Thymus (tissue), 11 donors: ENCODE data around the gene STON2. TPM values are rescaled to one million over a fixed set of nuclear protein-coding genes. Genes with fewer than 3 reads are reported as not detected.

Experiments used
- DNase-seq, 9 donors: peaks; one replicate each; pipeline ENCODE4 v3.0.0-alpha.2; 2013; ENCODE audit warnings: low spot score in 9 of 9, low read depth in 6 of 9, missing footprints in 1 of 9
- H3K27ac ChIP-seq, 2 donors: one replicate each; pipeline ENCODE4 v1.5.1; 2013; ENCODE audit warnings: control low read depth in 1 of 2, low read depth in 1 of 2, low read length in 1 of 2, mild to moderate bottlenecking in 1 of 2, moderate library complexity in 1 of 2
- H3K27me3 ChIP-seq, 2 donors: one replicate each; pipeline ENCODE4 v1.5.1; 2013; ENCODE audit warnings: low read length in 1 of 2; ENCODE audit not compliant: control insufficient read depth in 2 of 2, insufficient read depth in 1 of 2
- H3K36me3 ChIP-seq, 2 donors: one replicate each; pipeline ENCODE4 v1.5.1; 2013; ENCODE audit warnings: low read length in 1 of 2, mild to moderate bottlenecking in 1 of 2, moderate library complexity in 1 of 2; ENCODE audit not compliant: control insufficient read depth in 2 of 2, insufficient read depth in 2 of 2
- H3K4me1 ChIP-seq, 2 donors: one replicate each; pipeline ENCODE4 v1.5.1; 2013; ENCODE audit warnings: low read length in 2 of 2; ENCODE audit not compliant: control insufficient read depth in 2 of 2, insufficient read depth in 2 of 2
- H3K4me3 ChIP-seq, 2 donors: one replicate each; pipeline ENCODE4 v1.5.1; 2013; ENCODE audit warnings: low read length in 2 of 2, control low read depth in 1 of 2, mild to moderate bottlenecking in 1 of 2
- H3K9me3 ChIP-seq, 2 donors: one replicate each; pipeline ENCODE4 v1.5.1; 2013; ENCODE audit warnings: low read length in 1 of 2, mild to moderate bottlenecking in 1 of 2; ENCODE audit not compliant: control insufficient read depth in 2 of 2, insufficient read depth in 1 of 2
- WGBS: extraction: QIAGEN DNeasy Blood & Tissue Kit; methylation state at CpG from one replicate; pipeline ENCODE4 v1.1.7; 2013; 5-methylcytosine and 5-hydroxymethylcytosine counted together
- polyA plus RNA-seq: library from polyadenylated mRNA; stranded (reverse); fragments of 200-250 nt; gene quantifications from one replicate; pipeline ENCODE4 v1.2.3, GENCODE V29; 2013
- total RNA-seq: library from RNA; stranded (reverse); fragments of 120-200 nt; gene quantifications from one replicate; pipeline ENCODE4 v1.2.4, GENCODE V29; 2013
- donor health status: healthy.

The STON2 gene
- total and polyA plus RNA-seq, 2 donors: 5.4 to 6.1 TPM

DNA sequence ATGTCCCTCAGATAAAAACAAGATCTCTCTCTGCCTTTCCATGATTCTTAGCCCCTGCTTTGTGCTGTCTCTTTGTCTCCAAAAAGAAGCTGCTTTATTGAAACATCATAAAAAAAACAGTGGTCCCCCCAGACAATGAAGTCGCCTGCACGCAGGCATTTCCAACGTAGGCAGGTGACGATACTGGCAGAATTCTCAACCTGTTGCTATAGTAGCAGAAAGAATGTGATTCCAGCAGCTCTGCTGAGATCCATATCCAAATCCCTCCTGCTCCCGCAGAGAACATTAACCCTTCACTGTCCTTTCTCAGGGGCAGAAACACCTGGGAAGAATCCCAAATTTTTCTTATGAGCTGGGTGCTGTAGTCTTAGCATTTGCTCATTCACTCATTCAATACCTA, 84.8 kb downstream of the STON2 start:
- H3K27me3 ChIP-seq: no peaks in the 10 kb centered on the region
- WGBS: 72% methylated on average over 5 of the region's 5 CpGs
- H3K27ac ChIP-seq: no peak overlapping the region
- H3K4me1 ChIP-seq: no peaks in the 10 kb centered on the region
- DNase-seq: no peak
- no peaks in the 10 kb centered on the region for H3K9me3 ChIP-seq
- no peaks in the 10 kb centered on the region for H3K36me3 ChIP-seq
- no peak overlapping the region for H3K4me3 ChIP-seq

DNA sequence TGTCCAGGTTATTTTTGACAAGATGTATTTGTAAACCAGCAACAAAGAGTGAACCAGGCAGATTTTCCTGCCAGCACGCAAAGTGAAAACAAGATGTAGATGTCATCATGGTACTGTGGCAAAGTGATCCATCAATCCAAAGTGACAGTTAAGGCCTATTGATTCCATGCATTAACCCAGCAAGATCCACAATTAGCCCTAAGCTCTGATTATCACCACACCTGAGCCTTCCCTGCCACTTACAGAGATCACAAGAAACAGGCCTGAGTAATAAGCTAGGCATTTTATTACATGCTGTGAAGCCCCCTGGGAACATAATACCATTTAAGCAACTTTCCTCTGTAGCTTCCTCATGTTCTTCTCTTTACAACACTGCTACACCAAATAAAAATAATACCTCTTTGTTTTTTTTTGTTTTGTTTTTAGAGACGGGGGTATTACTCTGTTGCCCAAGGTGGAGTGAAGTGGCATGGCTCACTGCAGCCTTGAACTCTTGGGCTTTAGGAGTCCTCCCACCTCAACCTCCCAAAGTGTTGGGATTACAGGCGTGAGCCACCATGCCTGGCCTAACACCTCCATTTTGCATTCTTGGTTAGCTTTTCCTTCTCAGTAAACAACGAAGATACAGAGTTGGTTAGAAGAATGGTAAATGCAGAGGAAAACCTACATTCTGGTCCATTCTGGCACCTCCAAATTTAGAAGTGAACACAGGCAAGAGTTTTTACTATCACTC, 85.5 kb downstream of the STON2 start:
- H3K9me3 ChIP-seq: no peaks in the 10 kb centered on the region
- H3K27me3 ChIP-seq: no peaks in the 10 kb centered on the region
- H3K36me3 ChIP-seq: no peaks in the 10 kb centered on the region
- H3K27ac ChIP-seq: no peak overlapping the region
- no peaks in the 10 kb centered on the region for H3K4me1 ChIP-seq
- DNase-seq: no peak
- no peak overlapping the region for H3K4me3 ChIP-seq
- 97% methylated on average over 4 of the region's 4 CpGs for WGBS

DNA sequence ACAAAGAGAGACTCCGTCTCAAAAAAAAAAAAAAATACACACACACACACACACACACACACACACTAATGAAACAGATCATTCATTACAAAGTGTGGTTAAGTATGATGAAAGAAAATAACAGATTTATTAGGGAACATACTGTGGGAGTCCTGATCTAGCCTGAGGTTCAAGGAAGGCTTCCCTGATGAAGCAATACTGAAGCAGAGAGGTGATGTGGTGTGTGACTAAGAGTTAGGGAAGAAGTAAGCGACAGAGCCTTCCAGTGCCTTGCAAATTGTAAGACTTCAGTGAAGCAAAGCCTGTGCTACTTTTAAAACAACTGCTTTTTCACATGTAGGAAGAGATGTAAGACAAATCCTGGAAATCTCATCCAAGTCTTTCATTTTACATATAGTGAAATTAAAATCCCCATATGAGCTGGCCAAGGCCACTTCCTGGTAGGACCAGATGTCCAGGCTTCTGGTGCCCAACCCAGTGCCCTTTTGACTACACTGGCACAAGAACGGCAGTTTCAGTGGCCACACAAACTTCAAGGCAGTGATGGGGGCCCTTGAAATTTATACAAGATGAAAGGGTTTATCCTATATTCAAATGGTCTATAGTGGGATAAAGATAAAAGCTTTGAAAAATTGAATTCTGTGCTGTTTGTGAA, 86.2 kb downstream of the STON2 start:
- no peak overlapping the region for H3K4me3 ChIP-seq
- no peak for DNase-seq
- no peaks in the 10 kb centered on the region for H3K27me3 ChIP-seq
- no peaks in the 10 kb centered on the region for H3K9me3 ChIP-seq
- H3K4me1 ChIP-seq: no peaks in the 10 kb centered on the region
- WGBS: 94% methylated on average over 3 of the region's 3 CpGs
- H3K27ac ChIP-seq: no peak overlapping the region
- H3K36me3 ChIP-seq: no peaks in the 10 kb centered on the region

DNA sequence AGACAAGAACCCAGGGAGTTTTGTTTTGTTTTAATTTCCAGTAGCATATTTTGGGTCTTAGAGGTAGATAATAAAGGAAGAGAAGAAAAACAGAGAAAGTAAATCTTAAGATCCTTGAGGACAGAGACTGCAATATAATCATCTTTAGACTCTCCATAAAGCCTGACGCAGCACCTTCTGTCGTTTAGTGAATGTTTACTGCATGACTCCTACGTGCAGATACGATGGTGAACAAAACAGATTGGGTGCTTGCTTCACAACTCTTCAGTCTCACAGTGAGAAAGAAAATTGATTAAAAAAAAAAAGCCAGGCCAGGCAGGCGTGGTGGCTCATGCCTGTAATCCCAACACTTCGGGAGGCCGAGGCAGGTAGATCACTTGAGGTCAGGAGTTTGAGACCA, 86.9 kb downstream of the STON2 start:
- Histone ChIP-seq H3K27ac (no peak overlapping the region), H3K4me3 (no peak overlapping the region), H3K9me3 (no peaks in the 10 kb centered on the region), H3K27me3 (no peaks in the 10 kb centered on the region), H3K36me3 (no peaks in the 10 kb centered on the region), H3K4me1 (no peaks in the 10 kb centered on the region)
- 81% methylated on average over 7 of the region's 7 CpGs for WGBS
- no peak for DNase-seq

GRCh38 chr14:81312289-81312876, 87.7 kb downstream of the STON2 start:
- WGBS: 79% methylated on average over 3 of the region's 3 CpGs
- Histone ChIP-seq H3K27me3 (no peaks in the 10 kb centered on the region), H3K27ac (no peak overlapping the region), H3K4me1 (no peaks in the 10 kb centered on the region), H3K36me3 (no peaks in the 10 kb centered on the region), H3K9me3 (no peaks in the 10 kb centered on the region), H3K4me3 (no peak overlapping the region)
- DNase-seq: no peak

- H3K4me1 ChIP-seq: no peaks in the 10 kb centered on the region
- no peaks in the 10 kb centered on the region for H3K9me3 ChIP-seq
- H3K4me3 ChIP-seq: no peak overlapping the region
- no peak overlapping the region for H3K27ac ChIP-seq
- H3K27me3 ChIP-seq: no peaks in the 10 kb centered on the region
- WGBS: 87% methylated on average over 5 of the region's 5 CpGs
- no peak for DNase-seq
- no peaks in the 10 kb centered on the region for H3K36me3 ChIP-seq
These were observed 88.3 kb downstream of the STON2 start for GRCh38 chr14:81311778-81312177.

DNA sequence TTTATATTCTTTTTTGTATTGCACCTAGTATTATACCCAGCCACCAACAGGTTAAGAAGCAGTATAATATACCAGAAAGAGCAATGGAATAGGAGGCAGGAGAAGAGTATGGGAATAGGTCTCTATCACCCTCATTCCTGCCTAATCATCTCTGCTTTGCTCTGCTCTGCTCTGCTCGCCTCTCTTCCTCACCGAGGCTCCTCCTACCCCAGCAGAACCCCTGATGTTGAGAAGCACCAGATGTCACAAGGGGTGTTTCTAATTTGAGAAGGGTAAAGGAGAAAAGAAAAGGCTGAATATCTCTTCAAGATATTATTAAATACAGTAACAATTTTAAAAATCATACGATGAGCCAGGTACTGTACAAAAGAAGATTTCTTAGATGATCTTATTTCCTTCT, 89.0 kb downstream of the STON2 start:
- no peaks in the 10 kb centered on the region for H3K9me3 ChIP-seq
- H3K36me3 ChIP-seq: no peaks in the 10 kb centered on the region
- 51% methylated on average over 3 of the region's 3 CpGs for WGBS
- H3K4me1 ChIP-seq: no peaks in the 10 kb centered on the region
- no peak overlapping the region for H3K27ac ChIP-seq
- no peaks in the 10 kb centered on the region for H3K27me3 ChIP-seq
- no peak overlapping the region for H3K4me3 ChIP-seq
- DNase-seq: no peak

DNA sequence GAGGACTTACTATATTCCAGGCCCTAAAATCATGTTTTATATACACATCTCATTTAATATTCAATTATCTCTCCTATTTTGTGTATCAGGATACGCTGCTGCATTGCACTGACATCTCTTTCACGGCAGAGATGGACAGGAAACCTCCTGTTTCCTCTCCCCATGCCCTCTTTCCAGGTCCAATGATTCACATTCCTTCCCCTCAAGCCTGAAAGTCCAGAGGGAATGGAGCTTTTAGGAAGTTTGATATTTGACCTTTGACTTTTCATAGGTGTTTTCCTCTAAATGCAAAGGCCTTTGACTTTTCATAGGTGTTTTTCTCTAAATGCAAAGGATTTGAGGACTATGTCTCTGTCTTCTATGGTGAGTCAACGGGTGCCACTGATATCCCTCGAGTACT, 89.5 kb downstream of the STON2 start:
- Histone ChIP-seq H3K9me3 (no peaks in the 10 kb centered on the region), H3K4me1 (no peaks in the 10 kb centered on the region), H3K4me3 (no peak overlapping the region), H3K36me3 (no peaks in the 10 kb centered on the region), H3K27me3 (no peaks in the 10 kb centered on the region), H3K27ac (no peak overlapping the region)
- DNase-seq: no peak
- whole genome bisulfite sequencing: 73% methylated on average over 4 of the region's 4 CpGs

DNA sequence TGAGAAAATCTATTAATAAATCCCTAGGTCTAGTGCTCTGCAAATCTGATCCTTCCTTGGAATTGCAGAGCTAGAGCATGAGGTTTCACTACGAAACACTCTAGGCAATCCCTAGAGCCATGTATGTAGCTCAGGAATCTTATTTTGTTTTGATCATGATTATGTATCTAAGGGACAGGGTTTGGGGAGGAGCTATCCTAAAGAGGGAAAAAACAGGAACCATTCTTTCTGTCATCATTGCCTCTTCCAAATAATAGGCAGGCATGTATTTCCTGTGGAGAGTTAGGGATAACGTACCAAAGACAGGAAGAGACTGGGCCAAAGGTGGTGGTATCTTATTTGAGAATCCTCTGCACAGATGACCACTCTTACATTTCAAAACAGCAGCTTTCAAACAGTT, 90.6 kb downstream of the STON2 start:
- 98% methylated on average over 2 of the region's 2 CpGs for WGBS
- H3K4me3 ChIP-seq: no peak overlapping the region
- H3K27ac ChIP-seq: no peak overlapping the region
- no peaks in the 10 kb centered on the region for H3K9me3 ChIP-seq
- DNase-seq: no peak
- H3K36me3 ChIP-seq: no peaks in the 10 kb centered on the region
- H3K27me3 ChIP-seq: no peaks in the 10 kb centered on the region
- H3K4me1 ChIP-seq: no peaks in the 10 kb centered on the region
